Suprapubic skin (tissue), 4 donors: Measurements from ENCODE around the gene ATP5MK.

Experiments
- POLR2A ChIP-seq, 2 donors: fragments of 450-650 bp; IDR thresholded peaks; one replicate each; pipeline ENCODE4 v1.6.1; 2017; ENCODE audit warnings: antibody characterized with exemption in 2 of 2, mild to moderate bottlenecking in 2 of 2, moderate library complexity in 2 of 2
- POLR2AphosphoS5 ChIP-seq, 3 donors: sonication (generic); formaldehyde crosslinking; IDR thresholded peaks; one replicate each; pipeline ENCODE4 v1.6.1; 2017; ENCODE audit warnings: antibody characterized with exemption in 3 of 3
- TF ChIP-seq, protein P1 (sequence below), 2 donors: fragments of 200-600 bp in 1 of 2; fragments of 450-650 bp in 1 of 2; sonication (generic) in 1 of 2; IDR thresholded peaks; one replicate each; pipeline ENCODE4 v1.5.1; 2016 to 2019; ENCODE audit warnings: antibody characterized with exemption in 2 of 2, mild to moderate bottlenecking in 1 of 2, moderate library complexity in 1 of 2

DNA sequence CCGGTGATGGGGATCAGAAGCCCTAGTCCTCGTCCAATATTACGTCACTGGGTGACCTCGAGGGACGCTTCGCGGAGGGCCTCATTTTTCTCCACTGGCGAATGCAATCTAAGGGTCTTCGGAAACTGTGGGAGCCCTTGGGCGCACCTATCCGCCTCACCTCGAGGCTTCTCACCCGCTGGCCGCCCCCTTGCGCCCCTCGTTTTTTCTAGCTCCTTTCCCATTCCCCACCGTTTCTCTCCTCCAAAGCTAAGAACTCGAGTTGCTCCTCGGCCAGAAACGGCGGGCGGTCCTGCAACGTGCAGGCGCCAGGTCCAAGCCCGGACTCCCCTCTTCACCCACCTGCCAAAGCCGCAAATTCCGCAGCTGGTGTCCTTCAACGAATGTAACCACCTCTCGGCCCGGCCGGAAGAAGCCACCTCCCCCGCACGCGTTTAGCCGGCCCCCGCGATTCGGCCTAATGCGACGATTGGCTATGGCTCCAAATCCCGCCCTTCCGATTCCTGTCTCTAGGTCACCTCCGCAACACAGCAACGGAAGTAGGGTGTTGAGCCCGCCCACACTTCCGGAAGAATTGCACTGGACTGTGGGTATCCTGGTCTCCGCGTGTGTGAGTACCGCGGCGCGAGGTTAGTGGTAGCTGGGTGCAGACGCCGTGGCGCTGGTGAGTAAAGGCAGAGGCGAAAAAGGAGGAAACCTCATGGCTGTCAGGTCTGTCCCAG, at the start of gene ATP5MK, which contains the start of gene PDCD11:
- peak; percentile 41 to 59 (median 46) for TF ChIP-seq POLR2AphosphoS5 (IDR thresholded peaks at IDR 0.05)
- TF ChIP-seq, protein P1, sequence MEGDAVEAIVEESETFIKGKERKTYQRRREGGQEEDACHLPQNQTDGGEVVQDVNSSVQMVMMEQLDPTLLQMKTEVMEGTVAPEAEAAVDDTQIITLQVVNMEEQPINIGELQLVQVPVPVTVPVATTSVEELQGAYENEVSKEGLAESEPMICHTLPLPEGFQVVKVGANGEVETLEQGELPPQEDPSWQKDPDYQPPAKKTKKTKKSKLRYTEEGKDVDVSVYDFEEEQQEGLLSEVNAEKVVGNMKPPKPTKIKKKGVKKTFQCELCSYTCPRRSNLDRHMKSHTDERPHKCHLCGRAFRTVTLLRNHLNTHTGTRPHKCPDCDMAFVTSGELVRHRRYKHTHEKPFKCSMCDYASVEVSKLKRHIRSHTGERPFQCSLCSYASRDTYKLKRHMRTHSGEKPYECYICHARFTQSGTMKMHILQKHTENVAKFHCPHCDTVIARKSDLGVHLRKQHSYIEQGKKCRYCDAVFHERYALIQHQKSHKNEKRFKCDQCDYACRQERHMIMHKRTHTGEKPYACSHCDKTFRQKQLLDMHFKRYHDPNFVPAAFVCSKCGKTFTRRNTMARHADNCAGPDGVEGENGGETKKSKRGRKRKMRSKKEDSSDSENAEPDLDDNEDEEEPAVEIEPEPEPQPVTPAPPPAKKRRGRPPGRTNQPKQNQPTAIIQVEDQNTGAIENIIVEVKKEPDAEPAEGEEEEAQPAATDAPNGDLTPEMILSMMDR (IDR thresholded peaks at IDR 0.05): peak in 1 of 2 donors; percentile 13
- peak in 1 of 2 donors; percentile 45 for TF ChIP-seq POLR2A (IDR thresholded peaks at IDR 0.05)
